HCEC 1CT (cell line): Measurements from ENCODE around the gene CDH23.

ENCODE experiments used
- DNase-seq: peaks from one replicate; pipeline ENCODE4 v3.0.0-alpha.2; 2017

Gene CDH23

GRCh38 chr10:71610651-71611050 is 213.9 kb downstream of the CDH23 start:
- DNase-seq: no peak

- no peak for DNase-seq
Observed at GRCh38 chr10:71611131-71611530, 214.4 kb downstream of the CDH23 start.

DNA sequence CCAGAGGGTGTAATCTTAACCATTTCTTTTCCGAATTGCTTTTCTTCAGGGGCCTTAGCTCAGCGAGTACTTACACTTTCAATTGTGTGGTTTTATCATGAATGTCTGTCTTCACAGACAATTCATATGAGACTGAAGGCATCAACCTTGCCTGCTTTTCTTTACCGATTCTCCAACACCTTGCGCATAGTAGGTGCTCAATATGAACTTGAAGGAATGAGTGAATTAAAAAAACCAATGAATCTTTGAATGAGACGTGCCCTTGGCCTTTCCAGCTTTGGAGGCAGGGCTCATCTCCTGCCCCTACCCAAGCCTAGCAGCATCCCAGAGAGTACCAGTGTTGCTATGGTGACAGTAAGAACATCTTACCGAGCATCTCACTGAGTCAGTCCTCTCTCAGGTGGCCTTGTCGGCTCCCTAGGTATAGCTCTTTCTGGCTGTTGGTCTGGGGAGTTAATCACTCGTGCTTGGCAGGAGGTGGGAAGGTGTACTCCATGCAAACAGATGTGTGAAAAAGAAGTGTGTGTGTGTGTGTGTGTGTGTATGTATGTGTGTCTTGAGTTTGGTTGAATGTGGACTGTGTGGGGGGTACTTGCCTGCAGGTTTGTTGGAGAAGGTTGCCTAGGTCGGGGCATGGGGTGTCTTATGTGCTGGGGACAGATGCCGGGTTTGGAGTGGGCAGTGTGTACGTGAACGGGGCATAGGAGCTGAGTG is 215.1 kb downstream of the CDH23 start:
- no peak for DNase-seq

DNA sequence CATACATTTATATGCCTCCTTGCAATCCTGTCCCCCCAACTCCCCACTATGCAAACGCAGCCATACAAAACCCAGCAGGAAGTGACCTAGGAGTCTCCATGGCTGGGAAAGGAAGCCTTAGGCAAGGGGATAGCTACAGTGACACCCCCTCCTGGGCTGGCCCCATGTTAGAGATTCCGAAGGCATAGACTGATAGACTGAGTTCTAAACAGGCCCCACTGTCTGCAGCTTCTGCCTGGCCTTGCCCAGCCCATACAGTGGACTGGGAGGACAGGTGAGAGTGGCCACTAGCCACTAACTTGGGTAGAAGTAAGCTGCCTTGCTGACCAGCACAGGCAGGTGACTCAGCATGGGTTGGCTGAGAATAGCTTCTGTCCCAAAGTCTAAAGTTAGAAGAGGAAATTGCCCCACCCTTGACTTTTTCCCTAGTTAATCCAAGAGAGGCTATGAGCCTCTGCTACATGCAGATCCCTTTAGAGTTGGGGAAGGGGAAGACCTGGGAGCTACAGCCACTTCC is 216.6 kb downstream of the CDH23 start:
- DNase-seq: no peak

DNA sequence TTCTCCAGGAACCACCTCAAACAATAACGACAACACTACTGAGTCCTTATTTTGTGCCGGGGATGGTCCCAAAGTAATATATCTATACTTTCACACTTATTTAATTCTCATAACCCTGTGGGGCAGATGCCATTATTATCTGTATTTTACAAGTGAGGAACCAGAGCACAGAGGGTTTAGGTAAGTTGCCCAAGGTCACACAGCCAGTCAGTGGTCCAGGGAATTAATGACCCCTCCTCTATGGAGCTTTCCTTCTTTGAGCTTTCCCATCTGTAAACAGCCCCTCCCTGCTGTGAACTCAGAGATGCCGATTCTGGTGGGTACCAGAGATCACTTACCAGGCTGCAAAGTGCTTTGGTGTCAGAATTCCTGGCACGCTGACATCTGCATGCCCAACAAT is 217.2 kb downstream of the CDH23 start:
- DNase-seq: no peak

GRCh38 chr10:71614946-71615345 is 218.2 kb downstream of the CDH23 start:
- no peak for DNase-seq

DNA sequence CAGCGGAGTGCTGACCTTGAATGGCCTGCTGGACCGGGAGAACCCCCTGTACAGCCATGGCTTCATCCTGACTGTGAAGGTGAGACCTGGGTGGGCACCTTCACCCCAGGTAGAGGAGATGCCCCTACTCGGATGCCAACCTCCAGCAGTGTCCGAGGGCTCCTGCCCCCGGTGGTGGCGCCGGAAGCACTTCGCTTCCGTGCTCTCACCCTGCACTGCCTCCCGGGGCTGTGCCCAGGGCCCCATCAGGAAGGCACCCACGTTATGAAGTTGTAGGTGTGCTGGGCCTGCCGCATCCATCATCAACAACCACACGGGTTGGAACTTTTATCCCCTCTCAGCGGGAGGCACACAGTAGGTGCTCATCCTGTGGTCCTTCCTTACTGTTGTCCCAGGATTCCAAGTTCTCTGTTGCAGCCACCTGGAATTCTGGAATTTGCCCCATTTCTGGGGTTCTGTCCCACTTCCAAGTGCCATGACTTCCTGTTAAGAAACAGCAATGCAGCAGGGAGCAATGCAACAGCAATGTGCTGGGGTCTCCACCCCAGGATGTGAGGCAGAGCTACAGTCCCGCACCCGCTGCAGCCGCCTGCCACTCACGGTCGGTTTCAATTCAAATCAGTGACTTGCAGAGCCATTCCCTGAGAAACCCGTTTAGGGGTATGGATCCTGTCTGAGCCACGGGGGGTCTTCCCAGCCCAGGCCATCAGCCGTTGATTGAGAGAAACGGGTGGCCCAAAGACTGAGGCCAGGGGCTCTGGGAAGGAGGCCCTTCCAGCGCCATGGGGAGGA is 219.0 kb downstream of the CDH23 start:
- no peak for DNase-seq

DNA sequence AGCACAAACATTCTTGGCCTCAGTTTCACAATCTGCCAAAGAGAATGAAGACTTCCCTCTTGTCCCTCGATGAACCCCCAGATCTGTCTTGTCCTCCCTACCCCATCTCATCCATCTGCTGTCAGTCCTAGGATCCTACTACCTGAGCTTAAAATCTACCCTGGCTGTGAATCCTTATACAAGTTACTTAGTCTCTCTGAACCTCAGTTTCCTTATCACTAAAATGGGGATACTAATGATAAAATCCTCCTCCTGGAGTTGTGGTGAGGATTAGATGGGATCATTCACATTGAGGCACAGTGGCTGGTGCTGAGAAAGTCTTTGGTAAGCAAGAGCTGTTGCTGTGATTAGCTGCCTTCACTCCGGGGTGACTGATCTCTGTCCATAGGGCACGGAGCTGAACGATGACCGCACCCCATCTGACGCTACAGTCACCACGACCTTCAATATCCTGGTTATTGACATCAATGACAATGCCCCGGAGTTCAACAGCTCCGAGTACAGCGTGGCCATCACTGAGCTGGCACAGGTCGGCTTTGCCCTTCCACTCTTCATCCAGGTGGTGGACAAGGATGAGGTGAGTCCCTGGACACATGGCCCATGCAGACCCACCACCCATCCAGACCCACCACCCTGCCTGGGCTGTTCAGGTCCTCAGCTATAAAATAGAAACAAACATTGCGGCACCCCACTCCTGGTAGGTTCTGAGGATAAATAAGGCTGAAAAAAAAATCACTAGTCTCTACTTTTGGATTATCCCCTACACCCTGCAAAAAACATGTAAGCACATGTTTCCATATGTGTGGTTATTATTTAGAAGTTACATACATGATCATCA is 220.3 kb downstream of the CDH23 start:
- no peak for DNase-seq

GRCh38 chr10:71618176-71618575 is 221.5 kb downstream of the CDH23 start:
- DNase-seq: no peak

GRCh38 chr10:71618598-71618997 is 221.9 kb downstream of the CDH23 start:
- DNase-seq: no peak

DNA sequence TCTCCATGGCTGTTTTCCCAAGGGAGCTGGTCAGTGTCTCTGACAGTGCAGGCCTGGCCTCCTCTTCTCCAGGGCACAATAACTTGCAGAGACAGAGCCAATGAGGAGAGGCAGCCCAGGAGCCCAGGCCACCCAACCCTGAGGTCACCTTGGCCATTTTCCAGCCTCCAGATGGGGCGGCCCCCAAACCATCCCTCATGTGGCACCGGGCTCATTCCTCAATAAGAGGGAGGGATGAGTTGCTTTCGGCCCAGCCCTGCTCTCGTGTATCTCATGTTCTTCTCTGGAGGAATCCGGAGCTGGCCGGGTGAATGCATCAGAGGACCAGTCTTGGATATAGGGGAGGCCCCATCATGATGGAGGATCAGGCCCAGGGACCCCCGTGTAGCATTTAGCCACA is 223.9 kb downstream of the CDH23 start:
- no peak for DNase-seq

DNA sequence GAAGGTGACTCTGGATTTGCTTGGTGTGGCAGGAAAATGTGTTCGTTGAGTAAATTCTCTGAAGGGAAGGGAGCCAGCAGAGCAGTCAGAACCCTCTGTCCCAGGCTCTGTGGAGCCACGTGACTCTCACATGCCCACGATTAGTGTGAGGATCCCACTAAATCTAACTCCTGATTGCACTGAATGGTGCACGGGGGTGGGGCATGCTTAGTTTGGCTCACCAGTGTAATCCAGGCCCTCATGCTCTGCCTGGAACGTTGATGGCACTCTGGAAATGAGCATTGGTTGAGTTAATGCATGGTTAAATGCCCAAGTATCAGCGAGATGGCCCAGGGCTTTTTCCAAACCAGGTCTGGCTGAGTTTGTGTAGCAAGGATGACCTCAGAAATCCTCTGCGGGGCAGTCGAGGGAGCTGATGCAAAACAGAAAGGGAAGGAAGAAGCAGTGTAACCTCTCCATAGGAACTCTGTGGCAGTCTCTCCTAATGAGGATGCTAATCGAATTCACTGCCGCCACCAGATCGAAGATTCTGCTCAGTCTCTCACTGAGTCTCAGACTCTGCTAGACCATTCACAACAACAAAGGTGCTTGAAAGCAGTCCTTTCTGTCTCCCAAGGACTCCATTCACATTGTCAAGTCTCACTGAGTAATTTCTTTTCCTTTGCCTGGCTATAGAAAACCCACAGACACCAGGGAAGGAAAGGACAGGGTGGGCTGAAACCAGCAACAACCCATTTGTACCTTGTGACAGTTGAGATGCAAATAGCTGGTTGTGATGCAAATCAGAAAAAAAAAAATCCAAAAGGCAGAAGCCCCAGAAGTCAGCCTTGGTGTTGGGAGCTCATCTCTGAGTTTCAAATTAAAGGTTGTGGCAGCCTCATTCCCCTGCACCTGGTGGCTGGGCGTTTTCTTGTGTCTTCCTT is 224.8 kb downstream of the CDH23 start:
- DNase-seq: no peak

- DNase-seq: no peak
Observed at GRCh38 chr10:71622154-71622526, 225.4 kb downstream of the CDH23 start.

GRCh38 chr10:71622616-71623015 is 225.9 kb downstream of the CDH23 start:
- DNase-seq: no peak

GRCh38 chr10:71623098-71623985 is 226.6 kb downstream of the CDH23 start:
- DNase-seq: peak; percentile 17

- DNase-seq: no peak
Observed at GRCh38 chr10:71623986-71624291, 227.2 kb downstream of the CDH23 start.

DNA sequence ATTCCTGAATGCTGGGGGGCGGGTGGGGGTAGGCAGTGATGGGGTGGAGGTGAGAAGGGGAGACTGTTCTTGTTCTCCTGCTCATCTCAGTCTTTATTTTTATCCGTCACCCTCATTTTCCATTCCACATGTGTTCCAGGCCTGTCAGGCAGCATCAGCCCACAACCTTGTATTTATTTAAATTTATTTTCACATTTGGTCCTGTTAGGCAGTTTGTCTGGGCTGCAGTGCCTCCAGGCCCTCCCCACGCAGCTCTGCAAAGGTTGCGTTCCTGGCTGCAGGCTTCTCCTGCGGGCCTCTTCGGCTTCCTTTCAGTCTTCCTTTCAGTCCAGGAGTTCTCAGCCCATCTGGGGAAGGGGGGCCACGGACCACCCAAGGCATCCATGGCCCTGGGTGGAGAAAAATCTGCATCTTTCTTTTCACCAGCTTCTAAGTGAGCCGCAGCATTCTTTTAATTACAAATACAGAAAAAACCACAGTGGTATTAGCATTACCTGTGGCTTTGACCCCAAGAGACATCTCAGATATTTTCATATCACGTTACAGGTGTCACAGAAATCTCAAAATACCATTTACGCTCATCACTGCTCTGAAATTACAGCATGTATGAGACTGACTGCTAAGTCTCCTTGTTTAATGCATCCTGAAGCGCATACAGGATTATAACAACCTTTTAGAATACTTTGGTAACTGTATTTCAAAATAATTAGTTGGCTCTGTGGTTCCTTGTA is 228.9 kb downstream of the CDH23 start:
- no peak for DNase-seq

DNA sequence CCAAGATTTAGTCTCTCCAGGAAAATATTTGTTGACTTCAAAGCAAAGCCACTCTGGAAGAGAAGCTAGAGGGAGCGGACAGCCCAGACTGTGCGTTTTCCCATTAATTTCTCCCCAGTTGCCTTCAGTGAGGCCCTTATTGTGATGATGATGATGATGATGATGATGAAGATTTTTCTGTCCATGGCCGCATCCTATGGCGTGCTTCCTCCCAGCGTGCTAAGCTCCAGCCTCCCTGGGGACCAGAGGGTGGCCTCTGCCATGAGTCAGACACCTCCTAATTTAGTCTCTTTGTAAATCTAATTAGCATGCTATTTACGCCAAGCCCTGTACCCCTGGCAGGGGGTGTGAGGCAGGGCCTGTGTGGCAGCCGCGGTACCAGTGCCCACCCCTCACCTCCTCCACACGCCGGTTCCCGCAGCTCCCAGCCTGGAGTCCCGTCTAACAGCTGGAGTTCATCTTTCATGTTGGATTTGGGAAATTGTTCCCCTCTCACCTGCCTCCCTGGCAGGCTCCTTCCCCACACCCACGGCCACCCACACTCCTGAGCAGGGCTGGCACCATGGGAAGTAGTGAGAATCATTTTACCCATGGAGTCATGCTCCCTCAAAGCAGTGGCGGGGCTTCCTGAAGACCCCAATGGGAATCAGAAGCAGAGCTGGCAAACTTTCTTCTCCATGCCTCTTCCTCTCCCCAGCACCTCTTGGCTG is 230.7 kb downstream of the CDH23 start:
- no peak for DNase-seq

GRCh38 chr10:71627956-71628355 is 231.2 kb downstream of the CDH23 start:
- no peak for DNase-seq

DNA sequence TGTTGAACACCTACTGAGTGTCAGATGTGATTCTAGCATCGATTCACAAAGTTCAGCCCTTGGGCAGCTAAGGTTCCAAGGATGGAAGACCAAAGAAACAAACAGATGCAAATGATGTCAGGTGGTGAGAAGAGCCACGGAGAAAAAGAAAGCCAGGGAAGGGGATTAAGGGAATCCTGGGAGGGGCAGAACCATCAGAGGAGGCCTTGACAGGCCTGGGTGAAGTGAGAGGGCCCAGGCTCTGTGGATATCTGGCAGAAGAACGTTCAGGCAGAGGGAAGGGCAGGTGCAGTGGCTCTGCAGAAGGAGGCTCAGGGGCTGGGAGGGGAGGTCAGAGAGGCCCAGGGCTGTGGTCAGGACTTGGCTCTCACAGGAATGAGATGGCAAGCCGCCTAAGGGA is 232.4 kb downstream of the CDH23 start:
- no peak for DNase-seq
